IMR-90 (cell line): ENCODE measurements around the gene TMEM238. TPM values are rescaled to one million over a fixed set of nuclear protein-coding genes. Genes with fewer than 3 reads are reported as not detected.

ENCODE experiments used
- ATAC-seq: fragments of 200-7000 bp; cut with Tn5 transposase; 2 replicates; pipeline ENCODE4 v1.9.1; 2020; ENCODE audit warnings: low read depth, mild to moderate bottlenecking, moderate library complexity
- BruUV-seq: library from RNA; stranded (reverse); fragments of 400-500 nt; replicated peaks from 2 replicates; lab custom pipeline; 2021; lab: Mats Ljungman, UMichigan
- CTCF ChIA-PET: fragments of 300-600 bp; formaldehyde crosslinking; extraction: SDS; loops from one replicate; lab custom pipeline; 2021; ENCODE audit warnings: antibody characterized with exemption; lab: Yijun Ruan, JAX
- POLR2A ChIA-PET: fragments of 300-600 bp; sonication (Branson Sonifier 250); formaldehyde crosslinking; loops from one replicate; lab custom pipeline; 2022; ENCODE audit warnings: antibody characterized with exemption; ENCODE audit not compliant: unreplicated experiment; lab: Charles Lee
- DNase-seq: peaks from one replicate; pipeline ENCODE4 v3.0.0; 2013
- H2AFZ ChIP-seq: replicated peaks from 2 replicates; pipeline ENCODE3; 2013; ENCODE audit warnings: low read length, mild to moderate bottlenecking; ENCODE audit not compliant: poor library complexity
- H2AK5ac ChIP-seq: 2 replicates; pipeline ENCODE4 v1.6.1; 2013; ENCODE audit warnings: low read depth, low read length, inconsistent platforms
- H2AK9ac ChIP-seq: replicated peaks from 2 replicates; pipeline ENCODE3; 2013; ENCODE audit warnings: mild to moderate bottlenecking, low read depth, low read length, moderate library complexity; ENCODE audit not compliant: poor library complexity
- H2BK120ac ChIP-seq: 2 replicates; pipeline ENCODE4 v1.6.1; 2013; ENCODE audit warnings: low read depth, low read length, inconsistent platforms
- H2BK15ac ChIP-seq: 3 replicates; pipeline ENCODE4 v1.6.1; 2013; ENCODE audit warnings: low read depth, low read length, inconsistent platforms
- H2BK20ac ChIP-seq: 2 replicates; pipeline ENCODE4 v1.6.1; 2013; ENCODE audit warnings: low read depth, mild to moderate bottlenecking, inconsistent platforms, low read length, moderate library complexity
- H2BK5ac ChIP-seq: 2 replicates; pipeline ENCODE4 v1.6.1; 2013; ENCODE audit warnings: mild to moderate bottlenecking, low read depth, low read length, inconsistent platforms; ENCODE audit not compliant: poor library complexity, severe bottlenecking
- H3K14ac ChIP-seq: replicated peaks from 2 replicates; pipeline ENCODE4 v1.6.1; 2013; ENCODE audit warnings: low read depth, low read length, inconsistent platforms
- H3K18ac ChIP-seq: 2 replicates; pipeline ENCODE4 v1.6.1; 2013; ENCODE audit warnings: low read depth, low read length, control low read depth
- H3K23ac ChIP-seq: 2 replicates; pipeline ENCODE4 v1.6.1; 2013; ENCODE audit warnings: low read depth, low read length, inconsistent platforms
- H3K27ac ChIP-seq: 2 replicates; pipeline ENCODE4 v1.5.1; 2013; ENCODE audit warnings: mild to moderate bottlenecking, control low read depth, low read length; ENCODE audit not compliant: insufficient read depth
- H3K27me3 ChIP-seq: 2 replicates; pipeline ENCODE4 v1.6.1; 2013; ENCODE audit warnings: low read length; ENCODE audit not compliant: control insufficient read depth, insufficient read depth
- H3K36me3 ChIP-seq: 2 replicates; pipeline ENCODE4 v1.6.1; 2013; ENCODE audit warnings: low read length, mixed read lengths; ENCODE audit not compliant: control insufficient read depth, insufficient read depth
- H3K4ac ChIP-seq: 2 replicates; pipeline ENCODE4 v1.6.1; 2013; ENCODE audit warnings: low read depth, low read length, inconsistent platforms
- H3K4me1 ChIP-seq: 2 replicates; pipeline ENCODE4 v1.6.1; 2013; ENCODE audit warnings: low read length, mixed read lengths; ENCODE audit not compliant: control insufficient read depth, insufficient read depth
- H3K4me2 ChIP-seq: 2 replicates; pipeline ENCODE4 v1.6.1; 2013; ENCODE audit warnings: low read depth, mild to moderate bottlenecking, control low read depth, low read length, moderate library complexity
- H3K4me3 ChIP-seq: 2 replicates; pipeline ENCODE4 v1.5.1; 2013; ENCODE audit warnings: low read depth, mild to moderate bottlenecking, control low read depth, low read length, moderate library complexity; ENCODE audit not compliant: insufficient read depth
- H3K56ac ChIP-seq: 2 replicates; pipeline ENCODE4 v1.6.1; 2013; ENCODE audit warnings: low read length, inconsistent platforms; ENCODE audit not compliant: insufficient read depth; ENCODE audit errors: extremely low read depth
- H3K79me1 ChIP-seq, 2 experiments: 2 replicates each; pipeline ENCODE4 v1.6.1; 2013; ENCODE audit warnings: low read length in 2 of 2, inconsistent platforms in 1 of 2, low read depth in 1 of 2
- H3K9ac ChIP-seq: 2 replicates; pipeline ENCODE4 v1.6.1; 2013; ENCODE audit warnings: low read depth, low read length, control low read depth
- H3K9me1 ChIP-seq: 2 replicates; pipeline ENCODE4 v1.6.1; 2013; ENCODE audit warnings: low read length, inconsistent platforms; ENCODE audit not compliant: insufficient read depth
- H3K9me3 ChIP-seq: 2 replicates; pipeline ENCODE4 v1.6.1; 2013; ENCODE audit warnings: low read length; ENCODE audit not compliant: control insufficient read depth, insufficient read depth
- H4K20me1 ChIP-seq: 2 replicates; pipeline ENCODE4 v1.6.1; 2013; ENCODE audit warnings: low read length, inconsistent platforms; ENCODE audit not compliant: insufficient read depth
- H4K5ac ChIP-seq: 2 replicates; pipeline ENCODE4 v1.6.1; 2013; ENCODE audit warnings: mild to moderate bottlenecking, low read depth, low read length, control low read depth
- H4K8ac ChIP-seq, 2 experiments: 2 replicates each; pipeline ENCODE4 v1.6.1; 2013; ENCODE audit warnings: low read depth in 2 of 2, low read length in 2 of 2, control low read depth in 1 of 2, inconsistent platforms in 1 of 2
- H4K91ac ChIP-seq: 2 replicates; pipeline ENCODE4 v1.6.1; 2013; ENCODE audit warnings: low read depth, low read length, inconsistent platforms; ENCODE audit not compliant: insufficient read depth
- BHLHE40 ChIP-seq: fragments of 150-350 bp; IDR thresholded peaks from 2 replicates; pipeline ENCODE4 v1.6.1; 2016; ENCODE audit warnings: mild to moderate bottlenecking, low read depth, low read length
- CHD1 ChIP-seq: IDR thresholded peaks from 2 replicates; pipeline ENCODE4 v1.6.1; 2012; ENCODE audit warnings: low read depth, low read length, improper control_type of control experiment
- CTCF ChIP-seq: conservative IDR thresholded peaks from 2 replicates; pipeline ENCODE4 v1.5.1; 2012; ENCODE audit warnings: mild to moderate bottlenecking, low read depth, low read length, improper control_type of control experiment
- ELK1 ChIP-seq: fragments of 150-350 bp; IDR thresholded peaks from 2 replicates; pipeline ENCODE4 v1.6.1; 2016; ENCODE audit warnings: low read depth, mild to moderate bottlenecking, low read length, moderate library complexity, borderline replicate concordance
- FOS ChIP-seq: fragments of 150-350 bp; IDR thresholded peaks from 2 replicates; pipeline ENCODE4 v1.6.1; 2016; ENCODE audit warnings: low read depth, low read length
- MAFK ChIP-seq: IDR thresholded peaks from 2 replicates; pipeline ENCODE4 v1.6.1; 2012; ENCODE audit warnings: low read depth, low read length, improper control_type of control experiment
- MAZ ChIP-seq: IDR thresholded peaks from 2 replicates; pipeline ENCODE4 v1.6.1; 2012; ENCODE audit warnings: low read depth, mild to moderate bottlenecking, low read length, improper control_type of control experiment, moderate library complexity, borderline replicate concordance
- MXI1 ChIP-seq: IDR thresholded peaks from 2 replicates; pipeline ENCODE4 v1.6.1; 2012; ENCODE audit warnings: low read depth, mild to moderate bottlenecking, low read length, moderate library complexity, borderline replicate concordance
- NFE2L2 ChIP-seq: fragments of 150-350 bp; IDR thresholded peaks from 2 replicates; pipeline ENCODE4 v1.6.1; 2016; ENCODE audit warnings: low read depth, mild to moderate bottlenecking, low read length
- POLR2A ChIP-seq: IDR thresholded peaks from 2 replicates; pipeline ENCODE4 v1.6.1; 2012; ENCODE audit warnings: mild to moderate bottlenecking, low read depth, low read length
- RAD21 ChIP-seq: IDR thresholded peaks from 2 replicates; pipeline ENCODE4 v1.6.1; 2012; ENCODE audit warnings: low read length, improper control_type of control experiment
- RCOR1 ChIP-seq: IDR thresholded peaks from 2 replicates; pipeline ENCODE4 v1.6.1; 2012; ENCODE audit warnings: mild to moderate bottlenecking, low read length, improper control_type of control experiment; ENCODE audit not compliant: insufficient replicate concordance
- RFX5 ChIP-seq: IDR thresholded peaks from 2 replicates; pipeline ENCODE4 v1.8.0; 2012; ENCODE audit warnings: low read depth, mild to moderate bottlenecking, low read length, moderate library complexity
- SMC3 ChIP-seq: fragments of 150-350 bp; IDR thresholded peaks from 2 replicates; pipeline ENCODE4 v1.6.1; 2016; ENCODE audit warnings: low read depth, mild to moderate bottlenecking, antibody characterized with exemption, low read length, moderate library complexity
- USF2 ChIP-seq: fragments of 150-350 bp; IDR thresholded peaks from 2 replicates; pipeline ENCODE4 v1.6.1; 2017; ENCODE audit warnings: mild to moderate bottlenecking, antibody characterized with exemption, low read length, low read depth
- WGBS, 2 experiments: methylation state at CpG; one replicate each; pipeline versions ENCODE4 v1.1.5 to v1.1.7; 2013; ENCODE audit warnings: missing lambda C conversion rate in 2 of 2; ENCODE audit not compliant: insufficient read length in 1 of 2; ENCODE audit errors: extremely low coverage in 2 of 2; 5-methylcytosine and 5-hydroxymethylcytosine counted together
- dilution Hi-C: fragments of 300-500 bp; cut with HindIII; formaldehyde crosslinking; loops from one replicate; pipeline ENCODE4 v1.14.3; 2018; ENCODE audit warnings: low sequenced_read_pairs; ENCODE audit not compliant: unreplicated experiment
- in situ Hi-C: fragments of 300-500 bp; cut with MboI; formaldehyde crosslinking; loops from 3 replicates; pipeline ENCODE4 v1.14.3; 2019; ENCODE audit warnings: low sequenced_read_pairs, inconsistent platforms, mixed read lengths
- intact Hi-C: fragments of 100-400 bp; cut with micrococcal nuclease; formaldehyde crosslinking; loops from 2 replicates; pipeline ENCODE4 v1.10.0; 2022
- polyA plus RNA-seq, 3 experiments: library from polyadenylated mRNA; depleted of rRNA; stranded (reverse); fragments of >200 nt; gene quantifications; 2 replicates each; pipeline ENCODE4 v1.2.3, GENCODE V29; 2012; ENCODE audit warnings: low replicate concordance in 1 of 3
- total RNA-seq: library from RNA; depleted of rRNA; stranded (reverse); fragments of >200 nt; gene quantifications from 2 replicates; pipeline ENCODE4 v1.2.3, GENCODE V29; 2012

TMEM238 gene
- total and polyA plus RNA-seq, 2 of the 4 experiments (the other 2 are of a cell fraction), result not detected

GRCh38 chr19:55377356-55378131 is 6.5 kb downstream of the TMEM238 start:
- Histone ChIP-seq H2BK5ac (no peak overlapping the region), H3K4me1 (peaks cover 22% of the 10 kb centered on the region), H3K9me3 (no peaks in the 10 kb centered on the region), H2BK15ac (no peak overlapping the region), H3K4ac (no peak overlapping the region), H3K4me2 (no peak overlapping the region), H2BK120ac (no peak overlapping the region), H3K9ac (no peak overlapping the region), H2AK9ac (no peak overlapping the region), H3K9me1 (peaks cover 5% of the 10 kb centered on the region; the same call in 1 of the 2 replicates), H3K79me1 (peaks cover 1 to 10% of the 10 kb centered on the region in 2 experiments; a peak in 3 of 4 replicates), H3K4me3 (no peak overlapping the region), H2BK20ac (no peak overlapping the region), H4K20me1 (no peaks in the 10 kb centered on the region), H4K8ac (no peak overlapping the region), H3K27me3 (no peaks in the 10 kb centered on the region), H3K18ac (no peak overlapping the region), H3K14ac (no peak overlapping the region), H4K91ac (no peak overlapping the region; the same call in 1 of the 2 replicates), H2AK5ac (peak overlapping the region; percentile 79; the same call in 1 of the 2 replicates), H3K56ac (no peak overlapping the region), H3K36me3 (no peaks in the 10 kb centered on the region), H3K23ac (no peak overlapping the region), H2AFZ (peak overlapping the region; percentile 58), H4K5ac (no peak overlapping the region), H3K27ac (no peak overlapping the region; the same call in 1 of the 2 replicates)
- dilution Hi-C loops, result no loop called here
- BruUV-seq, result no TSS peak
- WGBS, 2 experiments, result 47% methylated on average over 27 of the region's 43 CpGs; no CpG with 5 or more reads in 1 of the 2 experiments
- no peak for ATAC-seq
- POLR2A ChIA-PET, result no interaction called here
- in situ Hi-C loops, result no loop called here
- intact Hi-C loops, result no loop called here
- DNase-seq, result no peak
- CTCF ChIA-PET, result interaction anchor here (1.3 kb wide), 1 partner anchor 76 kb away, joined by 3 read pairs; no protein-coding TSS in a partner anchor
- TF ChIP-seq RAD21 (no peak), BHLHE40 (no peak), MAFK (no peak), CHD1 (no peak), USF2 (no peak), SMC3 (no peak), RCOR1 (no peak), RFX5 (no peak), ELK1 (no peak), CTCF (no peak), MAZ (no peak), NFE2L2 (no peak), FOS (no peak), MXI1 (no peak), POLR2A (no peak)
